ENCODE results near the gene NWD2. TPM values are rescaled to one million over a fixed set of nuclear protein-coding genes. Genes with fewer than 3 reads are reported as not detected.

Gene NWD2
- total RNA-seq, 1 experiment from 2014 or later = not detected

DNA sequence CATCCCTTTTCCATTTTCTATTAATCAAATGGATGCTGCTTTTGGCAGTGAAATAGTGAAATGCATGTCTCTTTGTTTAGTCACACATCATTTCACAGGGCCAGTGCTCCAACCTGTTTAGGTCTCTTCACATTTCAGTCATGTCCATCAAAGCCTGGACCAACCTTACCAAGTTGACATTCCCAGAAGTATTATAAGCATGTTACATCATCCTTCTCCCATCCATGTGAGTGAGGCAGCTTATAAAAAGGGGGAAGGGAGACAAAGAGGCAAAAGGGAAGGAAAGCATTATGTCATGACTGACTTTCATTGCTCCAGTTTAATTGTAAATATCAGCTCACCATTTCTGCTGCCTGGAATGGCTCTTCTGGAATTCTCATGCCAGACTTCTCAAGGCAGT lies 94.4 kb downstream of the NWD2 start:
- Histone ChIP-seq H4K20me1 (ENCODE audit: insufficient read depth) (no peaks in the 10 kb centered on the region), H3K4me2 (ENCODE audit: low read length) (no peak overlapping the region), H3K9me3 (ENCODE audit: control insufficient read depth in 1 of 2, insufficient read depth in 1 of 2, low read depth in 1 of 2, low read length in 2 of 2) (no peaks in the 10 kb centered on the region), H3K27ac (ENCODE audit: low read depth, low read length) (no peak overlapping the region), H3K36me3 (ENCODE audit: control insufficient read depth in 1 of 2, insufficient read depth in 2 of 2, low read length in 2 of 2) (no peaks in the 10 kb centered on the region), H2AFZ (ENCODE audit: low read depth, low read length, poor library complexity, severe bottlenecking) (no peak overlapping the region), H3K4me1 (ENCODE audit: control insufficient read depth in 1 of 2, insufficient read depth in 2 of 2, low read length in 2 of 2) (no peaks in the 10 kb centered on the region), H3K9me2 (ENCODE audit: insufficient read depth) (no peaks in the 10 kb centered on the region), H3K79me2 (ENCODE audit: insufficient read depth, low read length) (no peaks in the 10 kb centered on the region), H3K4me3 (replicated peaks in 1 of 2; ENCODE audit: low read depth in 1 of 2, low read length in 2 of 2) (no peak overlapping the region), H3K27me3 (ENCODE audit: insufficient read depth, low read length) (no peaks in the 10 kb centered on the region), H3K9ac (ENCODE audit: low read length) (no peak overlapping the region)
- ATAC-seq (no peak), DNase-seq (ENCODE audit: low read depth, low spot score) (no peak)
- ChIA-PET POLR2A (no interaction called here), CTCF (no interaction called here), RAD21 (ENCODE audit: low non-redundant PET in 1 of 2, low total read pairs in 2 of 2, uncharacterized antibody in 2 of 2, unreplicated experiment in 2 of 2) (no interaction called here)
- intact Hi-C loops (cut with micrococcal nuclease) = no loop called here
- BruUV-seq (replicated peaks) = no TSS peak
- TF ChIP-seq POLR2A (IDR thresholded peaks at IDR 0.05; ENCODE audit: borderline replicate concordance, extremely low read depth, insufficient read depth, insufficient read length) (no peak), RAD21 (IDR thresholded peaks at IDR 0.05; ENCODE audit: low read depth) (no peak), JUND (IDR thresholded peaks at IDR 0.05) (no peak), ATF3 (IDR thresholded peaks at IDR 0.05) (no peak), FOSL1 (IDR thresholded peaks at IDR 0.05; ENCODE audit: low read depth) (no peak), EZH2 (IDR thresholded peaks at IDR 0.05) (no peak), REST (IDR thresholded peaks at IDR 0.05; ENCODE audit: low read depth) (no peak)
- TF ChIP-seq, protein P1, sequence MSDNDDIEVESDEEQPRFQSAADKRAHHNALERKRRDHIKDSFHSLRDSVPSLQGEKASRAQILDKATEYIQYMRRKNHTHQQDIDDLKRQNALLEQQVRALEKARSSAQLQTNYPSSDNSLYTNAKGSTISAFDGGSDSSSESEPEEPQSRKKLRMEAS (IDR thresholded peaks at IDR 0.05) = no peak

Measured in HCT116 (cell line).